GM21447 (cell line): ENCODE measurements around the gene IMPG2.
A peak's percentile ranks its signal among the peaks of the same experiment; 100 is the strongest.

Experiments
- ATAC-seq: cut with Tn5 transposase; IDR thresholded peaks from one replicate; pipeline ENCODE4 v1.9.1; 2021; ENCODE audit not compliant: unreplicated experiment

Gene IMPG2

DNA sequence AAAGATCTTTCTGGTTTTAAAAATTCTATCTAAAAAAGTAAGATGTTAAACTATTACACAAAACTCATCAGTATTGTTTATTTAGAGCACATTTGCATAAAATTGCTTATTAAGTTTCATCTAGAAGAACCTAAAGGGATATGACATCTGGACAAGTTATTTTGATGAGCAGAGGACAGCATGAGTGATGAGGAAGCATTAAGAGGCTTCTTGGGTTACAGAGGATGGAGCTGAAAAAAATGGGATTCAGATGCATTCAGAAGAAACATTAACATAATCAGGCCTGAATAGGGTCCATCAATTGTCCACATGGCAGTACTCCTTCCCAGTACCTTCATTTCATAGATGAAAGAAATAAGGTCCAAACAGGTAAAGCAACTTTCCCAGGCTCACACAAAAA lies 41.6 kb downstream of the IMPG2 start:
- no peak for ATAC-seq

DNA sequence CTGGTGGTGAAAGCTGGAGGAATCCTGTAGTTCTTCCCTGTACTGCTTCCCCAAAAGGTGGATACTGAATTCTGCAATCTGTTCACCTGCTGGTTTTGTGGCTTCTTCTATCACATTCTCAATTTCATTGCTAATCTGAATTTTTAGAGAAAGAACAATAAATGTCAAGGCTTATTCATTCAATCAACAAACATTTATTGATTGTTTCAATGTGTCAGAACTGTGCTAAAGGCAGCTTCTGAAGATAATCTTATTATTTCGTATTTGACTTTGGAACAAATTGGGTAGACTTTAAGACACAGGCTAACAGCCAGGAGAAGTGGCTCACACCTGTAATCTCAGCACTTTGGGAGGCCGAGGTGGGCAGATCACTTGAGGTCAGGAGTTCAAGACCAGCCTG lies 46.8 kb downstream of the IMPG2 start:
- ATAC-seq: no peak

DNA sequence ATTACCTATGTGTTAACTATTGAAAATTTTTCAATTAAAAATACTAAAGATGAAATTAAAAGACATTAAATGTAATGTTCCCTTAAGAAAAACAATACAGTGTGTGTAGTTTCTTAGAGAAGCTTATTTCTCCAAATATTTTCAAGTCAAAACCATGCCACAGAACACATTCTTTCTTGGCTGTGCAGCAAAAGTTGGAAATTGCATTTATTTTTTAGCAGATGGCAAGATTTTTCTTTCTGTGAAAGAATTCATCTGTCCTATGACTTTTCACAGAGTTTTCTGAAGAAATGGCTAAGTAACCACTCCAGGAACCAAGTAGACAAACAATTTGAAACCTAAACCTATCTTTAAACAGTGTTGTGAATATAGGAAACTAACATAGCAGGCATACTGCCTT lies 47.2 kb downstream of the IMPG2 start:
- no peak for ATAC-seq

DNA sequence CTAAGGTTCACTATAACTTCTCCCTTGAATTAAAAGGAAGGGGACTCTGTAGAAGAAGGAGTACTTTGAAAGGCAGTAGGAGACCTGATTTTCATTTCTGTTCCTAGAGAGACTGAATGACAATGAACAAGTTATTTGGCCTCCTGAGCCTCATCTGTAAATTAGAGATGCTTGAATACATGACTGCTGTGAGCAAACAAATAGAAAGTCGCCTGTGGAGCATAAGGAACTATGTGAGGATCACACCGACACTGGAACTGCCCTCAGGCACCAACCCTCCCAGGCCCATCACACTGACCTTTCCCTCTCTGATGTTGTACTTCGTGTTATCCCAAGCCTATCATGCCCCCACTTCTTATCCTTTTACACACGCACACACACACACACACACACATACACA lies 48.6 kb downstream of the IMPG2 start:
- no peak for ATAC-seq

DNA sequence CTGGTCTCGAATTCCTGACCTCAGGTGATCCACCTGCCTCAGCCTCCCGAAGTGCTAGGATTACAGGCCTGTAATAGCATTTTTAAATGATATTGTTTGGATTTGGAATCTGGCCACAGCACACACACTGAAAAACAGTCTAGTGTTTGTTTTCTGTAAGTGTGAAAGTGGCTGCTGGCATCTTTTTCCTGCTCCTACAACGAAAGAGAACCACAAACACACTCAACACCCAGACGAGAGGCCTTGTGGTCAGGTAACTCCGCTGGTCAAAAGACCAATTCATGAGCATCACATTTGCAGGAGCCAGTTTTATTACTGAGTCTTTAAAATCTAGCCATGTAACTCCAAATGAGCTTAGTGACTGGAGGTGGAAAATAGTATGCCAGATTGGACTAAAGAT lies 50.2 kb downstream of the IMPG2 start:
- ATAC-seq: no peak

DNA sequence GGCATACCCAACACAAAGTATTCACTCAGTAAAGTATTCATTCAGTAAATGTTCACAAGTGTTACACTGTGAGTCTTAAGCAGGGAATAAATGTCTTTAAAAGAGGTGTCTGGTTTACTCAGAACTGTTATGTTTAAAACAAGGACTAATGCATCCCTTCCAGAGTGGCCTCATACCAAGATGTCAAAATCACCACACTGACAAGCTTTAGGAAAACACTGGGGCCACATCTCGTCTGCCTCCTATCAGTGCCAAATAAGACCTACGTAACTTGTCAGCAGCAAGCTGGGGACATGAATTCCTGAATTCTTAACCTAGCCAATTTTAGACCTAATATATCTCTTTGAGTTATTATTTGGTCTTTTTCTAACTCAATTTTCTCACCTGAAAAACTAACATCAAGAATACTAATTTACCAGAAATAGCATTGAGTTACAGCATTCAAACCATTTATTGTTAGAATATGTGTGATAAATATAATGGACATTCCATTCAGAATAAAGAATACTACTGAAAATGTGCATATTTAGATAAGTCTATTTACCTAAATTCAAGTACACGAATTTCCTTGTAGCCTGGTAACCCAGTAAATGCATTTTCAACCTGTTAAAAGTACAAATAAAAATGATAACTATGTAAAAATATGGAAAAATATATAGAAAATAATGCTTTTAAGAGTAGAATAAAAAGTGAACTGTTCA lies 51.3 kb downstream of the IMPG2 start:
- ATAC-seq: no peak

DNA sequence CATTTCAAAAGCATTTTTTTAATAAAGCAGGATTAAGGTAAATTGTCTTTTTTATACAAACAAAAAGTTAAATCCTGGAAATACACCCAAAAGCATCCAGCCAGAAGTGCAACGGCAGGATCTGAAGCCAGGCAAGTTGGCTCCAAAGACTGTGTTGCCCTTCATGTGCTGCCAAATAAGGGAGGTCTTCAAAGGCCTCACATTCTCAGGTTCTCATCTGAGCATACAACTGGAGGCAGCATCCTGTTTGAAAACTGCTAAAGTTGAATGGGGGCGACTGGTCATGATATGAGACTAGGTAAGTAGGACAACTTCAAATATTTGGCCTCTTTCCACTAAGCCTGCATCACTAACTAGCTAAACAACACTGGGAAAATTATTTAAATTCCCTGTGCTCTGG lies 52.2 kb downstream of the IMPG2 start:
- no peak for ATAC-seq

DNA sequence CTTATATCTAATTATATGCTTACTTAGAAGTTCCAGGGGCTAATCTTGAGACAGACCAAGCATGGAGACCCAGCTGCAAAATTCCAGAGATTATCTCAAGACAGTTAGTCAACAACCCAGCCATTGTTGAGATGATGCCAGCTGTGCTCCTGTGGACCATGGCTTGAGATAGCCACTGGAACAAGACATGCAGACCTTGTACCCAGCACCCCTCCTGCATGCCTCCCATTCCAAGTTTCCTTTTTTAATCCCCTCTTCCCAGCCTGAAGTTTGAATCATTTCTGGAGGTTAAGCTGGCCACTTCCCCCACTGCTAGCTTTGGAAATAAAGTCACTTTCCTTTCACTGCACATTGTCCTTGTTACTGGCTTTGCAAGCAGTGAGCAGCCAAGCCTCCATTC lies 53.8 kb downstream of the IMPG2 start:
- ATAC-seq: no peak

DNA sequence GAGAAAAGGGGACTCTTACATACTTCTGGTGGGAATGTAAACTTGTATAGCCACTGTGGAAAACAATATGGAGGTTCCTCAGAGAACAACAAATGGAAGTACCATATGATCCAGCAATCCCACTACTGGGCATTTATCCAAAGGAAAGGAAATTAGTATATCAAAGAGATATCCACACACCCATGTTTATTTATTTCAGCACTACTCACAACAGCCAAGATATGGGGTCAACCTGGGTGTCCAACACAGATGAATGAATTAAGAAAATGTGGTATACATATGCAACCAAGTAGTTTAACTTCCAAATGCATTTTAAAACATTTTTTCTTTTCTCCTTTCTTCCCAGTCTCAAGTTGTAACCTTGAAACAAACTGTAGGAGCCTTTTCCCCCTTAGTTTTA lies 54.3 kb downstream of the IMPG2 start:
- ATAC-seq: no peak

DNA sequence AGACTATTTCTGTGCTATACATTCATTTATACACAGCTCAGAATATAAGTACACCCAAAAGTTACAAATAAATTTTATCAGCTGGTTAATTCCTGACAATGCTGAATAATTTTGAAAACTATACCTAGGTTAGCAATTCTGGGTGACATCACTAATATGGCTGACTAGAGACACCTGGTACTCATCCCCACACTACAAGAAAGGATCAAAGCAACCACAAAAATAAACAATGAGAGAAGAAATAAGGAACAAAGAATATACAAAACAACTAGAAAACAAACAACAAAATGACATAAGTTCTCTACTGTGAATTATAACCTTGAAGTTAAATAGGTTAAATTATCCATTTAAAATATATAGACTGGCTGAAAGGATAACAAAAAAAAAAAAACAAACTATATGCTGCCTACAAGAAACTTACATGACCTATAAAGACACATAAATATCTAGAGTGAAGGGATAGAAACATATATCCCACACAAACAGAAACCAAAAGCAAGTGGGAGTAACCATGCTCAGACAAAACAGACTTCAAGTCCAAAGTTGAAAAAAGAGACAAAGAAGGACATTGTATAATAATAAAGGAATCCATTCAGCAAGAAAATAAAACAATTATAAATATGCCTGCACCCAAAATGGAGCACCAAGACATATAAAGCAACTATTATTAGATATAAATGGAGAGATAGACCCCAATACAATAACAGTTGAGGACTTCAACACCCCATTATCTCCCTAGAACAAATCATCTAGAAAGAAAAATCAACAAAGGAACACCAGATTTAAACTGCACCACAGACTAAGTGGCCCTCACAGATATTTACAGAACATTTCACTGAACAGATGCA lies 57.8 kb downstream of the IMPG2 start:
- ATAC-seq: peak; percentile 75

DNA sequence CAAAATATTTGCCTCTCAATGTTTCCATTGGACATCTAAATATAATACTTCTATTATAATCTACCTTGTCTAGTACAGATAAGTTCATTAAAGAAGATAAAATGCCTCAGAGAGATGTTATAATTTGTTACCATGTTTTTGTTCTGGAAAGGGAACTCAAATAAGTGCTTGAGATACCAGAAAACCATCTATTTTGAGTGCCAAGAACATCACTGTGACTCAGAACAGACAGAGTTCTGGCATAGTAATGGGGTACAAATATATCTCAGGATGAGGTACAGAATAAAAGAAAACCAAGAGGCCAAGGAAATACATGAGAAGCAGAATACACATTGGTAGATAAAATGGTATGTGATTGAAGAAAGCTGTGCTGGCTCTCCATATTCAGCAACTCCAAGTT lies 58.9 kb downstream of the IMPG2 start:
- no peak for ATAC-seq

DNA sequence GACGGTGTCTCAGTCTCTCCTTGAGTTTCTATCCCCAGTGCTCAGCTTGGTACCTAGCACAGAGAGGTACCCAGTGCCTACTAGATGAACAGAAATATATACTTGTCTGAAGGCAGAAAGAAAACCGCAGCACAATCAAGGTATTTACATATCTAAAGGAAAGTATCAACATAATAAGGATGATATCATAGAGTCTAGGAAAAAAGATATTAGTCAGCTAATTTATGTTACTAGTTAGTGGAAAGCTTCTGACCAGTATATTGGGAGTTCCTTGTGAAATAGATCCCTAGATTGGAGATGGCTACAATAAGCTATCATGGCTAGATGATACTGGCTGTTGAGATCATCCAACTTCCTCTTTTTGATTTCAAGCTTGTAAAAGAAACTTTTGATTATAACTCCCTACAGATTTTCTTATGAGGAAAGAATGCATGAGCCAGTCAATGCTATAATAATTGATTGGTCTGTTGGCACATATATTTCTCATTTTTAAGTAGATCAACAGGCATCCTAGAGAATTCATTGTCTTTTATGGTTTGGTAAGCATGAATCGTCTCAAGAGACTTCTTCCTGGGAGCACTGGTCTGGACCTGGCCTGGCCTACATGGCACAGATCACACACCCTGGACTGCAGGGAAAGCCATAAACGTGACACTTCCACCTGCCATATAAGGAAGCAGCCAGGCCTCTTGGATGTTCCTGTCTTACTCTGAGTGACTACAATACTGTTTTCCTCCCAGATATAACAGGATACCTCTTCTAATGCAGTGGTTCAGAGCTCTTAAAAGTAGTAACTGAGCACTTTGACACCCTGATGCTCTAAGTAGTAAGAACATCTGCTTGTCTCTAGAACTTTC lies 60.7 kb downstream of the IMPG2 start:
- no peak for ATAC-seq

DNA sequence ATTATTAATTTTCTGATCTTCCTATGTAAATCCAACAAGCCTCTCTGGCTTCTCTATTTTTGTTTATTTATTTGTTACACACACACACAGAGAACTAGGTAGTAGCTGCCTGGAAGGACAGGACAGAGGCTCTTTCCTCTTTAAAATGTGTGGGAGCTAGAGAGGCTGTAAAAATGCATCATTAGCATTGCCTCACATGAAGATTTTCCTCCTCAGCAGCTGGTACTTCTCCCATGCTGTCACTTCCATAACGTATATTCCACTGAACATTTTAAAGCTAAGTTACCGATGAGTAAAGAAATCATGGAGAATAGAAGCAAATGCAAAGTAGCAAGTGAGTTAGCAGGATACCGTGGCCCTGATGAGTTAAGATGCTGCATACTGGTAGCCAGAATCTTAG lies 63.9 kb downstream of the IMPG2 start:
- no peak for ATAC-seq

DNA sequence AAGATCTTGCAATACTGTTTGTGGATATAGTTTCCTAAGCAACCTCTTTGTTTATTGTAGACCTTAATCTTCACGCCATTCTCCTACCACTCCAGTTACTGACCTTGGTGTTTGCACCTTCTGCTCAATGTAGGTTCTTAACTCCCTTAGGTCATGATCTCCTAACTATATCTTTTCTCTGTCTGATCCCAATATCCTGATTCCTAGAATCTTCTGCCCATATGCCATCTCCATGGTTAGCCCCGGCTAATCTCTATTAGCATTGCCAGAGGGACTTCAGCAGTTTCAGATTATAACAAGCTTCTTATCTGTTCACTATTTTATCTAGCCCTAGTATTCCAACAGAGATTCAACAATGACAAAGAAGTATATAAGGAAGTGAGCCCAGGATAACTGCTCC lies 64.9 kb downstream of the IMPG2 start:
- ATAC-seq: no peak

DNA sequence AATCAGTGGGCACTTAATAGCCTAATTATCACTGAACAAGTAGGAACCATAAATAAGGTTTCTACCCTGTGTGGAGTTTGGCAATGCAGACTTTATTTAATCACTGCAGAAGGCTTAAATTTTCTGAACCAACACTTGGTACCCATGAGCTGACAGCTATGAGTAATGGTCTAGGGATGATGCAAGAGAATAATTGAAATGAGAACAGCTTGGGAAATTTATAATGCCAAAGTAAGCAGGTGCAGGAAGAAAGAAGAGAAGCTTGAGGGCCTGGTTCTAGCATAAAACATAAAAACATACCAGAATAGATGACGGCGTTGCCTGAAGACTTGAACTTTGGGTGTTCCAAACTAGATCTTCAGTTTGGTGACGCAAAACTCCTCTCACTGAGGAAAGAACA lies 67.0 kb downstream of the IMPG2 start:
- no peak for ATAC-seq

DNA sequence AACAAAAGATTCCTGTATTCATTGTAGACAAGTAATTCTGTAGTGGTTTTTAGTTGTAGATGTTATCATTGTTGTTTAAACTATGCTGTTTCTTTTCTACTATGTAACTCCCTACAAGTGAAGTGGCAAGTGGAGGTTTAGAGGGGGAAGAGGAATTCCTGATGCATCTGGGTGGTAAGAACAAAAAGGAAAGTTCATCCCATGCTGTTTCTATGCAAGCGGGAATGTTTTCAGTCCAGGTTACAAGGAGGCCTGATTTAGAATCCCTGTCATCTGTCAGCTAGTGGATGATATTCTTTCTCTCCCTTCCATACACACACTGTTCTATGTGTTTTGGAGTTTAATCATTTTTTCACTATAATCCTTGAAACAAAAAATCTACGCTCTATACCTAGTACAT lies 67.4 kb downstream of the IMPG2 start:
- ATAC-seq: no peak

DNA sequence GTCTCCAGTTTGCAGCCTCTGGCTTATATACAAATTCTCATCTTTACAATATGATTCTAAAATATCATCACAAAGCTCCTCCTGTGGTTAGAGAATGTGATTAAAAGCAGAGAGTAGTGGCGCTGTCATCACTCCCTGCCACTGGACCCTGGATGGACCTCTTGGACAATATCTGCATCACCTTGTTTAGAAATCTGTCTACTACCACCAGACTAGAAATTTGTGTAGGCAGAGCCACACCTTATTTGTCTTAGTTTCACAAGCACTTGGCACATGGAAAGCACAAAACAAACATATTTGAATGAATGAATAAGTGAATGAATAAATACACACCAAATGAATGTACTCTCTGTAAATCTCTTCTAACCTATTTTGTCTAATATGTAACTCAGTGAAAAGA lies 68.1 kb downstream of the IMPG2 start:
- ATAC-seq: no peak

DNA sequence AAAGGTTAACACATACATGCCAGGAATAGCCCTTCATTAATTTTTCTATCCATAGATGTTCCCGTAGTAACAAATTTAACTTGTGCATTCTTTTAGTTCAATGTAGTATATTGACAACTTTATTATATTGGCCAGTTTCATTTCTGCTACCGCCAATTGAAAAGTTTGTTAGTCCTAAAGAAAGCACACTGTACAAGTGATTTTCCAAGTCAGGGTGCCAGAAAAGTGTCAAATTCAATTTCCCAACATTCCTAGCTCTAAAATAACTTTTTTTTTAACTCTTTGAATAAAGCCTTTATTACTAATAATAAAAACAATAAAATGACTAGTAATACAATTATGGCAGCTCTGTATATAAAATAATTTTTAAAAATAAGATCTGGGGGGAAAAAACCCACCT lies 68.9 kb downstream of the IMPG2 start:
- ATAC-seq: no peak

DNA sequence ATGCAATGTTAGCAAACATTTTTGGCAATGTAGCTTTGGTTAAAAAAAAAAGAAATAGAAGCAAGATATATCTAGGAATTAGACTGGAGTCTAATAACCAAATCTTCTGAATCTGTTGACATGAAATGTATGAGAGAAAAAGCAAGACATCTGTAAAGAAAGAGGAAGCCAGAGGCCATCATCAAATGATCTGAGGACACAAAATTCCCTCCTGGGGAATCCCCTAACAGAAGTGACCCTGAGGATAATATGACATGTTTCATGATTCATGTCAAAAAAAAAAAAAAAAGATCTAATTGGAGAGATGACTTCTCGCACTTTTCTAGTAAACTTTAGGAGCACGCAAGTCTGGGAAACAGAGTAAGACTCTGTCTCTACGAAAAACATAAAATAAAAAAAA lies 70.9 kb downstream of the IMPG2 start:
- ATAC-seq: no peak

DNA sequence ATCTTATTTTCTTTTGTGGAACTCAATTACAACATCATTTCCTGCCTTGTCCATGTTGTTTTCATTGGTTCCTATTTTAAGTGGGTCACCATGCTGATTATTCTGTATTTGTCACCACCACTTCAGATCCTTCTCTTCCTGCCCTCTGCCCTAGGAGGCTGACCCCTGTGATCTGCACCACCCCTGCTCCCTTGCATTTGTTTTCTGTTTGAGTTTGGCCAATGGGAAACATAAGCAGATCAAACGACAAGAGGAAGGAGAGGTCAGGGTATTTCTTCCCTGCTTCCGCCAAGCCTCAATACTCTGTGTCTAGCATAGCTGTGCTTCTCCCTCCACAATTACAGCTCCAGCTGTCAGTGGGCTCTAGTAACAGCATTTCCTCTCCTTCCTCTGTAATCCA lies 71.6 kb downstream of the IMPG2 start:
- ATAC-seq: no peak

DNA sequence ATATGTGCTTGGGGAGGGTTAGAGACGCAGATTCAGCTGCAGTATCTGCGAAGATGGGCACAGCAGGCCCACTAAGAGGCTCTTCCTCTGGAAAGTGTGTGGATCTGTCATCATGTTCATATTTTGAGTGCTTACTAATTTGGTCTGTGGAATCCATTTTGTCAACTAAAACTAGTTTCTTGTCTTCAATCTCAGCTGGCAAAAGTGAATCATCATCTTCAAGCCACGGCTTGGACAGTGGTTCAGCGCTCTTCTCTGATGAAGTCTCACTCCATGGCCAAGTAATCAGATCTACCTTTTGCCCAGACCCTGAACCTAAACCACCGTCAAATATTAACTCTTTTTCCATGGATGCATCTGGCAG lies 76.2 kb downstream of the IMPG2 start:
- no peak for ATAC-seq
